H1 (cell line): ENCODE results near the gene HDAC7. TPM values are rescaled to one million over a fixed set of nuclear protein-coding genes. Genes with fewer than 3 reads are reported as not detected.

Experiments used
- CTCF ChIA-PET: fragments of 300-600 bp; sonication (Branson Sonifier 250); formaldehyde crosslinking; loops from one replicate; lab custom pipeline; 2021; ENCODE audit not compliant: partially characterized antibody; lab: Charles Lee
- POLR2A ChIA-PET: fragments of 300-600 bp; sonication (Branson Sonifier 250); formaldehyde crosslinking; loops from one replicate; lab custom pipeline; 2021; ENCODE audit warnings: inconsistent platforms; ENCODE audit not compliant: partially characterized antibody; lab: Charles Lee
- DNase-seq, 2 experiments: peaks; one replicate each; pipeline versions ENCODE4 v3.0.0 to v3.0.0-alpha.2; 2010 to 2022; ENCODE audit warnings: low spot score in 2 of 2, low read depth in 1 of 2, mixed read lengths in 1 of 2
- FAIRE-seq: peaks from 2 replicates; lab custom pipeline; 2011; peaks lifted over from hg19 to GRCh38; lab: Jason Lieb, UNC
- H2AFZ ChIP-seq: 2 replicates; pipeline ENCODE4 v1.8.1; 2012; ENCODE audit warnings: low read length, inconsistent platforms
- H2AK5ac ChIP-seq: 2 replicates; pipeline ENCODE4 v1.6.1; 2013; ENCODE audit warnings: low read depth, low read length
- H2BK120ac ChIP-seq: replicated peaks from 2 replicates; pipeline ENCODE3; 2013; ENCODE audit warnings: low read depth, low read length, inconsistent platforms
- H2BK12ac ChIP-seq: 2 replicates; pipeline ENCODE4 v1.6.1; 2013; ENCODE audit warnings: low read depth, low read length
- H2BK15ac ChIP-seq: 2 replicates; pipeline ENCODE4 v1.6.1; 2013; ENCODE audit warnings: low read length
- H2BK20ac ChIP-seq: 2 replicates; pipeline ENCODE4 v1.6.1; 2013; ENCODE audit warnings: low read length
- H2BK5ac ChIP-seq: 2 replicates; pipeline ENCODE4 v1.6.1; 2013; ENCODE audit warnings: low read depth, low read length
- H3K14ac ChIP-seq: 2 replicates; pipeline ENCODE4 v1.6.1; 2013; ENCODE audit warnings: inconsistent platforms; ENCODE audit not compliant: insufficient read length
- H3K18ac ChIP-seq: 2 replicates; pipeline ENCODE4 v1.6.1; 2013; ENCODE audit warnings: low read length; ENCODE audit errors: extremely low read depth
- H3K23ac ChIP-seq: 2 replicates; pipeline ENCODE4 v1.6.1; 2013; ENCODE audit warnings: inconsistent platforms; ENCODE audit not compliant: insufficient read length
- H3K23me2 ChIP-seq: 2 replicates; pipeline ENCODE4 v1.6.1; 2013; ENCODE audit warnings: low read depth, low read length
- H3K27ac ChIP-seq: 2 replicates; pipeline ENCODE4 v1.6.1; 2011; ENCODE audit warnings: low read depth, low read length, inconsistent platforms
- H3K27me3 ChIP-seq, 4 experiments: replicated peaks in 1 of 4; 1 replicate in 1 of 4; 2 replicates in 3 of 4; pipeline versions ENCODE4 v1.6.1 to v1.8.1; 2011 to 2013; ENCODE audit warnings: low read length in 3 of 4, mild to moderate bottlenecking in 3 of 4, inconsistent platforms in 2 of 4, mixed read lengths in 2 of 4, moderate library complexity in 1 of 4; ENCODE audit not compliant: control insufficient read depth in 3 of 4, insufficient read depth in 3 of 4; ENCODE audit errors: extremely low read depth in 1 of 4
- H3K36me3 ChIP-seq, 4 experiments: 2 replicates each; pipeline versions ENCODE4 v1.6.1 to v1.8.1; 2011 to 2013; ENCODE audit warnings: mild to moderate bottlenecking in 4 of 4, low read length in 3 of 4, moderate library complexity in 2 of 4, control low read depth in 1 of 4, inconsistent platforms in 1 of 4; ENCODE audit not compliant: insufficient read depth in 4 of 4, control insufficient read depth in 2 of 4
- H3K4ac ChIP-seq: replicated peaks from 2 replicates; pipeline ENCODE3; 2013; ENCODE audit warnings: low read length, low read depth, mixed read lengths, inconsistent platforms; ENCODE audit not compliant: insufficient read length
- H3K4me1 ChIP-seq, 4 experiments: replicated peaks in 1 of 4; 1 replicate in 1 of 4; 2 replicates in 3 of 4; pipeline versions ENCODE4 v1.6.1 to v1.8.1; 2011 to 2013; ENCODE audit warnings: low read length in 3 of 4, inconsistent platforms in 2 of 4, mixed read lengths in 1 of 4; ENCODE audit not compliant: insufficient read depth in 4 of 4, control insufficient read depth in 3 of 4
- H3K4me2 ChIP-seq, 2 experiments: 2 replicates each; pipeline versions ENCODE4 v1.6.1 to v1.8.1; 2011 to 2013; ENCODE audit warnings: low read depth in 2 of 2, low read length in 2 of 2, control low read depth in 1 of 2, inconsistent platforms in 1 of 2, mild to moderate bottlenecking in 1 of 2; ENCODE audit not compliant: insufficient read depth in 1 of 2
- H3K4me3 ChIP-seq, 4 experiments: fragments of 200-600, 300-600 bp in 1 of 4; sonication (generic), shearing (Covaris generic), sonication (Bioruptor Twin) in 1 of 4; 2 replicates each; pipeline versions ENCODE4 v1.5.1 to v1.8.1; 2011 to 2016; ENCODE audit warnings: low read length in 4 of 4, low read depth in 3 of 4, control low read depth in 2 of 4, inconsistent platforms in 2 of 4, mild to moderate bottlenecking in 2 of 4, mixed read lengths in 1 of 4, moderate library complexity in 1 of 4; ENCODE audit not compliant: insufficient read depth in 2 of 4; ENCODE audit errors: extremely low read depth in 1 of 4
- H3K56ac ChIP-seq: replicated peaks from 2 replicates; pipeline ENCODE3; 2013; ENCODE audit warnings: low read depth, mild to moderate bottlenecking, mixed read lengths, low read length, inconsistent platforms; ENCODE audit not compliant: insufficient read length
- H3K79me1 ChIP-seq: 2 replicates; pipeline ENCODE4 v1.6.1; 2013; ENCODE audit warnings: low read depth, low read length, control low read depth
- H3K79me2 ChIP-seq, 2 experiments: 2 replicates each; pipeline versions ENCODE4 v1.6.1 to v1.8.1; 2012 to 2013; ENCODE audit warnings: low read length in 2 of 2, mild to moderate bottlenecking in 2 of 2, inconsistent platforms in 1 of 2; ENCODE audit not compliant: insufficient read depth in 2 of 2, control insufficient read depth in 1 of 2
- H3K9ac ChIP-seq, 4 experiments: replicated peaks in 1 of 4; 1 replicate in 1 of 4; 2 replicates in 3 of 4; pipeline versions ENCODE4 v1.6.1 to v1.8.1; 2011 to 2013; ENCODE audit warnings: low read depth in 3 of 4, low read length in 3 of 4, control low read depth in 2 of 4, mild to moderate bottlenecking in 2 of 4, moderate library complexity in 2 of 4, inconsistent platforms in 1 of 4; ENCODE audit errors: extremely low read depth in 1 of 4
- H3K9me3 ChIP-seq, 2 experiments: 2 replicates each; pipeline versions ENCODE4 v1.6.1 to v1.8.1; 2012 to 2013; ENCODE audit warnings: mild to moderate bottlenecking in 2 of 2, moderate library complexity in 2 of 2, control low read depth in 1 of 2, inconsistent platforms in 1 of 2, low read depth in 1 of 2, low read length in 1 of 2, mixed read lengths in 1 of 2; ENCODE audit not compliant: insufficient read depth in 2 of 2
- H4K20me1 ChIP-seq, 2 experiments: replicated peaks in 1 of 2; 2 replicates each; pipeline versions ENCODE3 to v1.8.1; 2011 to 2013; ENCODE audit warnings: inconsistent platforms in 2 of 2, low read length in 2 of 2, mild to moderate bottlenecking in 1 of 2; ENCODE audit not compliant: insufficient read depth in 2 of 2, control insufficient read depth in 1 of 2
- H4K5ac ChIP-seq: 2 replicates; pipeline ENCODE4 v1.6.1; 2013; ENCODE audit warnings: low read length, low read depth, mixed read lengths, inconsistent platforms; ENCODE audit not compliant: insufficient read length
- H4K8ac ChIP-seq: 2 replicates; pipeline ENCODE4 v1.8.0; 2013; ENCODE audit warnings: mild to moderate bottlenecking, moderate library complexity, low read length, inconsistent platforms; ENCODE audit not compliant: insufficient read depth; ENCODE audit errors: extremely low read depth
- H4K91ac ChIP-seq: replicated peaks from 2 replicates; pipeline ENCODE3; 2013; ENCODE audit warnings: low read length, mixed read lengths, inconsistent platforms; ENCODE audit not compliant: insufficient read length
- CHD1 ChIP-seq: IDR thresholded peaks from 2 replicates; pipeline ENCODE4 v1.6.1; 2012; ENCODE audit warnings: low read depth, low read length, improper control_type of control experiment
- SIN3A ChIP-seq, 2 experiments: IDR thresholded peaks in 1 of 2; conservative IDR thresholded peaks in 1 of 2; 2 replicates each; pipeline ENCODE4 v1.6.1; 2011 to 2012; ENCODE audit warnings: low read length in 2 of 2, improper control_type of control experiment in 1 of 2, low read depth in 1 of 2, mild to moderate bottlenecking in 1 of 2
- WGBS, 2 experiments: shearing (Covaris generic) in 1 of 2; methylation state at CpG; one replicate each; pipeline versions ENCODE4 v1.1.6 to v1.1.7; 2013 to 2015; ENCODE audit warnings: low lambda C conversion rate in 2 of 2, mixed read lengths in 2 of 2, inconsistent platforms in 1 of 2, low coverage in 1 of 2, missing lambda C conversion rate in 1 of 2; ENCODE audit not compliant: insufficient replicate concordance in 2 of 2, insufficient coverage in 1 of 2, insufficient read length in 1 of 2; ENCODE audit errors: extremely low coverage in 1 of 2, missing lambda C conversion rate in 1 of 2; 5-methylcytosine and 5-hydroxymethylcytosine counted together
- polyA plus RNA-seq, 7 experiments: library from polyadenylated mRNA; depleted of rRNA in 3 of 7; stranded (reverse) in 5 of 7; unstranded in 2 of 7; fragments of >200 nt in 5 of 7; fragments of 200-250 nt in 2 of 7; gene quantifications; 1 replicate in 5 of 7; 2 replicates in 1 of 7; 4 replicates in 1 of 7; pipeline versions ENCODE4 v1.2.1 to v1.2.3, GENCODE V29; 2011 to 2013; ENCODE audit warnings: missing spikeins in 2 of 7, mixed read lengths in 2 of 7
- total RNA-seq: library from RNA; stranded (reverse); fragmentation: NEBNext Ultra II Directional; extraction: Animal tissue kit (Norgen Biotek cat#: 25700); gene quantifications from 2 replicates; pipeline ENCODE4 v1.2.1, GENCODE V29; 2021
- TF ChIP-seq, protein P1 (sequence below): IDR thresholded peaks from 2 replicates; pipeline ENCODE4 v1.6.1; 2011; ENCODE audit warnings: low read length, improper control_type of control experiment

The HDAC7 gene
- total and polyA plus RNA-seq, 2 of the 8 experiments (the other 6 are each of a cell fraction or from before 2014, with no cell fraction given) = 25.5 to 84.9 TPM

DNA sequence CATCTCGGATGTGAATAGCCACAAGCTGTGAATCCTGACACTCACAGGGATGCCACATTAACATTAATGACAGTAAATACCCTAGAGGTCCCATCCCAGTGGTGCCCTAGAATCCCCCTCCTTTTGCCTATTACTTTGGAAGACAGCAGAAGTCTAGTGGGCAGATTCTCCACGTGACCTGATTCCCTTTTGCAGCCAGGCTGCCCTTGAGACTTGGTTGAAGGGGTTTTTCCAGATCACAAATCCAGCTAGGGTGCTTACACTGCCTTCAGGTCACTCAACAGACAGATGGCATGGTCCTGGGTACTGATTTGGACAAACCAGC is 8.7 kb downstream of the HDAC7 start:
- H3K79me1 ChIP-seq = peaks cover 12% of the 10 kb centered on the region; the same call in 1 of the 2 replicates
- no peak for FAIRE-seq

More for the DNA sequence above, 8.7 kb downstream of the HDAC7 start:
- Histone ChIP-seq H3K27ac (no peak overlapping the region; the same call in 1 of the 2 replicates), H4K5ac (no peak overlapping the region), H2AFZ (no peak overlapping the region), H2BK15ac (no peak overlapping the region), H3K36me3 (no peaks in the 10 kb centered on the region), H2BK12ac (0 out of 2 replicates have a peak overlapping the region, but pooled peaks have one; percentile 63), H3K4me3 (peak overlapping the region in 1 of 4 experiments; percentile 6; a peak in 2 of 8 replicates), H3K79me2 (peaks cover 4 to 83% of the 10 kb centered on the region in 2 experiments; a peak in 3 of 4 replicates), H2BK20ac (no peak overlapping the region), H3K9ac (no peak overlapping the region), H3K18ac (no peak overlapping the region), H2AK5ac (no peak overlapping the region), H4K91ac (no peak overlapping the region), H3K4ac (no peak overlapping the region), H3K56ac (no peak overlapping the region), H3K4me2 (peak overlapping the region; percentile 24 to 76; a peak in 2 of 4 replicates), H3K23ac (no peak overlapping the region), H2BK5ac (no peak overlapping the region), H3K9me3 (no peaks in the 10 kb centered on the region), H3K14ac (no peak overlapping the region), H3K4me1 (peaks cover 24 to 58% (median 45%) of the 10 kb centered on the region in 4 experiments), H2BK120ac (no peak overlapping the region), H3K23me2 (peaks cover 3% of the 10 kb centered on the region), H3K27me3 (no peaks in the 10 kb centered on the region), H4K8ac (no peak overlapping the region), H4K20me1 (peaks cover 5 to 21% of the 10 kb centered on the region in 2 experiments)
- ChIA-PET CTCF (interaction anchor here (1.2 to 58.8 kb wide), 8 partner anchors 9 to 67 kb away, joined by 3 to 2001 read pairs (median 26); partner anchors contain the start of gene HDAC7), POLR2A (interaction anchor here (1.1 to 29.3 kb wide), 8 partner anchors 9 to 45 kb away, joined by 3 to 480 read pairs (median 6); partner anchors contain the start of gene HDAC7)
- WGBS, 2 experiments = 23% methylated on average over 2 of the region's 2 CpGs; no CpG with 5 or more reads in 1 of the 2 experiments
- no peak for DNase-seq
- TF ChIP-seq SIN3A (conservative IDR thresholded peaks at IDR 0.05 in 1 of 2, IDR thresholded peaks at IDR 0.05 in 1 of 2; ENCODE audit: low read depth in 1 of 2, low read length in 2 of 2) (0 out of 4 replicates have a peak, but pooled peaks of 1 of the 2 experiments have one; percentile 60), CHD1 (no peak)
- TF ChIP-seq, protein P1, sequence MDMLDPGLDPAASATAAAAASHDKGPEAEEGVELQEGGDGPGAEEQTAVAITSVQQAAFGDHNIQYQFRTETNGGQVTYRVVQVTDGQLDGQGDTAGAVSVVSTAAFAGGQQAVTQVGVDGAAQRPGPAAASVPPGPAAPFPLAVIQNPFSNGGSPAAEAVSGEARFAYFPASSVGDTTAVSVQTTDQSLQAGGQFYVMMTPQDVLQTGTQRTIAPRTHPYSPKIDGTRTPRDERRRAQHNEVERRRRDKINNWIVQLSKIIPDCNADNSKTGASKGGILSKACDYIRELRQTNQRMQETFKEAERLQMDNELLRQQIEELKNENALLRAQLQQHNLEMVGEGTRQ = peak; percentile 64
